Right lobe of liver (tissue), 4 donors: ENCODE results near the gene TIMM44.

Experiments
- CTCF ChIP-seq, 4 donors: fragments of 200-600 bp in 3 of 4; fragments of 450-650 bp in 1 of 4; IDR thresholded peaks; one replicate each; pipeline versions ENCODE4 v1.5.1 to v1.8.0; 2016 to 2022; ENCODE audit warnings: antibody characterized with exemption in 4 of 4, mild to moderate bottlenecking in 2 of 4
- POLR2A ChIP-seq: fragments of 450-650 bp; IDR thresholded peaks from one replicate; pipeline ENCODE4 v1.6.1; 2017; ENCODE audit warnings: antibody characterized with exemption, mild to moderate bottlenecking
- donor health status: DM: no; HTN: no; CAD: no.
- donor health status: DM: no; HTN: no; CAD: no.
- donor health status: DM: no; HTN: yes; CAD: no.

- TF ChIP-seq CTCF (IDR thresholded peaks at IDR 0.05) (no peak), POLR2A (no peak)
Observed at GRCh38 chr19:7980168-7980567, 36.7 kb upstream of the TIMM44 start.
